Renal pelvis (tissue), 4 donors: Measurements from ENCODE around the gene DNAJC5. TPM values are rescaled to one million over a fixed set of nuclear protein-coding genes. Genes with fewer than 3 reads are reported as not detected.
A peak's percentile ranks its signal among the peaks of the same experiment; 100 is the strongest.
"Not testable (repeated sequence)": the region's sequence is repeated elsewhere in the genome, so short reads cannot be mapped to it uniquely, and the experiment has no call there.

Experiments used
- DNase-seq: peaks from one replicate; pipeline ENCODE4 v3.0.0-alpha.2; 2013
- polyA plus RNA-seq, 3 donors: library from polyadenylated mRNA; unstranded; fragments of 120-200 nt; gene quantifications; one replicate each; pipeline ENCODE4 v1.2.1, GENCODE V29; 2013; ENCODE audit not compliant: insufficient read length in 3 of 3

DNAJC5 gene
- polyA plus RNA-seq, 3 donors = 30.3 to 35.8 (median 34.7) TPM

DNA sequence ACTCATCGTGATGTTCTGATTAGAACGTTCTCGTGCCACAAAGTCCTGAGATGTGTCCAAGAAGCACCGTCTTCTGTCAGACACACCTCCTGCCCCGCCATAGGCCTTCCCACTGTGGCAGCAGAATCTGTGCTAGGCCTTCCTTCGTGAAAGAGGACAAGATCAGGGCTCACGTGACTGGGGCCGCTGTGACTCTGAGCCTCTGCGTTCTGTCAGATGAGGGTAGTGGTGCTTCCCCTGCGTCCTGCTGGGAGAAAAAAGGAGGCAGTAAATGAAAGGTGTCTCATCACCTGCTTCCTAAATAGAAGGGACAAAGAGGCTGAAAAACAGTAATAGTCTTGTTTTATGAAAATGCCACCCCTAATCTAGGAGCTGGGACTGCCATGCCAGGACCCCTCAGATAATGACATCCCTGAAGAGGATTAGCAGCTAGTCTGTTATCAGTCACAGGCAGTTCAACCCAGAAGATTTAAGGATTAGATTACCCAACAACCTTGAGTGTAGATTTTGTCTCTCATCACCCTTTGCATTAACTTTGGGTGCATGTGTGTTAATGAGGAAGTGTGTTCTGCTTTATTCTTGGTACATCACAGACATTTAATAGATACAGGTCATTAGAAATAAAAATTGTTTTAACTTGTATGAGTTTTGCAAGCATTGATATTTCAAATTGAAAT lies 4.1 kb downstream of the DNAJC5 start:
- no peak for DNase-seq

DNA sequence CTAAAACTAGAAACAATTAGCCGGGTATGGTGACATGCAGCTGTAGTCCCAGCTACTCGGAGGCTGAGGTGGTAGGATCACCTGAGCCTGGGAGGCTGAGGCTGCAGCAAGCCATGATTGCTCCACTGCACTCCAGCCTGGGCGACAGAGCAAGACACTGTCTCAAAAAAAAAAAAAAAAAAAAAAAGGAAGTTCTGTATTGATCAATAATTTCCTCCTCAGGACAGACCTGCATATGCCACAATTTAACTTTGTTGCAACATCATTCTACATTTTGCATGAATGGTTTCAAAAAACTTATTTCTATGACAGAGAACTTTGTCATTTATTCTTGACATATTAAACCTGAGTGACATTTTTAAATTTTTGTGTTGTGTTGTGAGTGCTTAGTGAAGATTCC lies 5.5 kb downstream of the DNAJC5 start:
- DNase-seq = no peak

GRCh38 chr20:63903796-63904561 lies 9.1 kb downstream of the DNAJC5 start:
- no peak for DNase-seq

DNA sequence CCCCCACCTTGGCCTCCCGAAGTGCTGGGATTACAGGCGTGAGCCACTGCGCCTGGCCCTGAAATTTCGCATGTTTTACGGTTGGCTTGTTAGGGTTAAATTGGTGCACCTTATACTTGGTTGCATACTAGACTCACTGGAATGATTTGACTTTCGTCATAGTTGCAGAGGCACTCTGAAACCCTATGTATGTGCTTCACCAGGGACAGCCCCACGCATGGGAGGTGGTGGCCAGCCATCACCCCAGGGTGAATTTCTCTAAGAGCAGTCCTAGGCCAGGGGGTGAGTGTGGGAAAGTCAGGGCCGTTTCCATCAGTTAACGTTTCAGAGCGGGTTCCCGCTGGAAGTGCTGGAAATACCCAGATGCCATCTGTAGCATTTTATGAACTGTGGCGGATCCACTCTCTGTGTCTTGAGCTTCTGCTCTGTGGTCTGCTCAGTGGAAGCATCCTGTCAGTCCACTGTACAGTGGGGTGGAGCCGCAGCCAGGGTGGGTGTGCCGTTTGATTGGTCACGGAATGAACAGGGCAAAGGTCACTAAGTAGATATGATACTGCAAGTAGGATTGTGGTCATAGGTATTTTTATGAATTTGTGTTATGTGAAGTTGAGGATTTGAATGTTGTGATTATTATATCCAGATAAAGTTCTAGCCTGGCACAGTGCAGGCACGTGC lies 13.2 kb downstream of the DNAJC5 start:
- no peak for DNase-seq

DNA sequence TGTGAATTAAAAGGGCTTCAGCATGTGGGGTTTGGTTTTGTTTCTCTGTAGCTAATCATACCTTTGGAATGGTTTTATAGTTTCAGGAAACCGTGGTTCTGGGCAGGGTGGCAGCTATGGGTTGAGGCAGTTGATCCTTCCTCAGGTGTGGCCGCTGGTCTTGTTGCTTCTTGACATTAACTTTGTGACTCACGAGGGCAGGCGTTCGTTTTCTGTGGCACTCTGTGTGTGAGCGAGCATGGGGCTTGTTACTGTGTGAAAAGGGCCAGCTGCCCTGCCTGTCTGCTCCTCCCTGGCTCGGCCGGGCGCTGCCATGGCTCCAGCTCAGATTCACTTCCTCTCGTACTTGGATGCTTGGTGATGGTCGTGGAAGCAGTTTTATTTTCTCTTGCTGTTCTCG lies 16.2 kb downstream of the DNAJC5 start:
- peak; percentile 21 for DNase-seq

GRCh38 chr20:63913768-63914167 lies 18.8 kb downstream of the DNAJC5 start:
- DNase-seq = no peak

GRCh38 chr20:63915471-63915870 lies 20.5 kb downstream of the DNAJC5 start:
- DNase-seq = no peak

- not testable (repeated sequence) for DNase-seq
Observed at GRCh38 chr20:63916371-63916939, 21.5 kb downstream of the DNAJC5 start.

DNA sequence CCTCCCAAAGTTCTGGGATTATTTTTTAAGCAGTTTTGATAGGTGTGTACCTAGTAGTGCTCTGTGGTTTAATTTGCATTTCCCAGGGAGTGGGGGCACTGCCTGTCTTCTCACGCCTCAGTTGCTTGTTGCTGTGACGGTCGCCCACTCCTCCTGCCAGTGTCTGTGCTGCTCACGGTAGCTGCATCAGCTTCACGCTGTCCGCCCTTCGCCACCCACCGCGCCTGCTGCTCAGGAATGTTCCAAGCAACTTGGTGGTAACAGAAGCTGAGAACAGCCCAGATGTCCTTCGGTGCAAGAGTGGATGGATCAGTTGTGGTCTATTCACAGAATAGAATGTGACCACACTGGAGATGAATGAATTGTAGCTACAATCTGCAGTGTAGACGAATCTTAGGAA lies 22.9 kb downstream of the DNAJC5 start:
- DNase-seq = no peak

- no peak for DNase-seq
Observed at GRCh38 chr20:63919130-63919529, 24.2 kb downstream of the DNAJC5 start.

GRCh38 chr20:63920226-63920625 lies 25.3 kb downstream of the DNAJC5 start:
- no peak for DNase-seq

GRCh38 chr20:63923651-63924050 lies 28.7 kb downstream of the DNAJC5 start:
- DNase-seq = no peak

DNA sequence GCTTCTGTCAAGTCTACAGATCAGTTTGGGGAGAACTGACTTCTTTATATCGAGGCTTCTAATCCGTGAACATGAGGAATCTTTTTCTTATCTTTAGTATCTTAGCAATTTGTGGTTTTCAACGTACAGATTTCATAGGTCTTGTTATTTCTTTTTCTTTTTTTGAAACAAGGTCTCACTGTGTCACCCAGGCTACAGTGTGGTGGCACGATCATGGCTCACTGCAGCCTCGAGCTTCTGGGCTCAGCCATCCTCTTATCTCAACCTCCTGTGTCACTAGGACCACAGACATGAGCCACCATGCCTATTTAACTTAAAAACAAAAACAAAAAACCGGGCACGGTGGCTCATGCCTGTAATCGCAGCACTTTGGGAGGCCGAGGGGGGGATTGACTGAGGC lies 29.3 kb downstream of the DNAJC5 start:
- no peak for DNase-seq

GRCh38 chr20:63926298-63926697 lies 31.4 kb downstream of the DNAJC5 start:
- DNase-seq = no peak

GRCh38 chr20:63929071-63929470 lies 34.1 kb downstream of the DNAJC5 start:
- DNase-seq = no peak

GRCh38 chr20:63929473-63929883 lies 34.6 kb downstream of the DNAJC5 start:
- DNase-seq = not testable (repeated sequence)

- no peak for DNase-seq
Observed at GRCh38 chr20:63930971-63931553, 36.1 kb downstream of the DNAJC5 start.

GRCh38 chr20:63931735-63932134 lies 36.8 kb downstream of the DNAJC5 start:
- no peak for DNase-seq

DNA sequence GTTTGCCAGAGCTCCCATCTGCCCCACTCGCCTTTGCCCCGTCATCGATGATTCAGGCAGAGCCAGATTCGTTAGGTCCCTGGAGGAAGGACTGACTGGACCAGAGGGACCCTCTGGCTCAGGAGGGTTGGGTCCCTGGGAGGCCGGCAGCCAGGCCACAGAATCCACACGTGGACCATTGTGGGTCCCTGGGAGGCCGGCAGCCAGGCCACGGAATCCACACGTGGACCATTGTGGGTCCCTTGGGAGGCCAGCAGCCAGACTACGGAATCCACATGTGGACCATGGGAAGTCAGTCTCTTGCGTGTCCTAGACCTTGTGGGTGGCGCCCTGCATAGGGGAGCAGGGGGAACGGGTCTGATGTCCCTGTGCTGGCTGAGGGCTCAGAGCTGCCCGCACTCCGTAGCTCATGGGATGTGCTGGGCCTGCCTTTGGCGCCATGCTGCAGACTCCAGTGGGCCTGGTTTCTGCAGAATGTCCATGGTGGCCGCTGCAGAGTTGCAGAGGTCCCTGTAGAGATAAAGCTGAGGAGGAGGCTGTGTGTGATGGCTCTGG lies 37.8 kb downstream of the DNAJC5 start:
- no peak for DNase-seq

DNA sequence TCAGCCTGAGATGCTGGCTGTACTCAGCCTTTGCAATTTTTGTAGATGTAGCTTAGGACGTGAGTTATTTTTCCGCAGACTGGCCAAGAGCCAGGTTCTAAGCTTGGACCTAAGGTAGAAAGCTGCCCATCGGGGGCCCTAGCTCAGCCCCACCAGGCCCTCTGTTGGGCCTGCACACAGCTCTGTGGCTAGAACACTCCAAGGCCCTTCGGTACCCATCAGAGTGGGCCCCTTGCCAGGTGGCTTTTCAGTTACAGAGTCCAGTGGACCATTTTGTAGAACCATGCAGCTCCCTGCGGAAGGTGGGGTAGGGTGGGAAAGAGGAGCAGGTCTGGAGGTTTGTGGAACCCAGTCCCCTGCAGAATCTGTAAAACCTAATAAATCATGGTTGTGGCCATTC lies 38.7 kb downstream of the DNAJC5 start:
- DNase-seq = no peak

GRCh38 chr20:63934271-63935068 lies 39.5 kb downstream of the DNAJC5 start:
- no peak for DNase-seq
